Upper lobe of right lung (tissue), 1 donor: ENCODE measurements around the gene HID1. TPM values are rescaled to one million over a fixed set of nuclear protein-coding genes. Genes with fewer than 3 reads are reported as not detected.
A peak's percentile ranks its signal among the peaks of the same experiment; 100 is the strongest.

Experiments used
- ATAC-seq: fragments of 200-7000 bp; cut with Tn5 transposase; one replicate; pipeline ENCODE4 v1.9.1; 2020; ENCODE audit warnings: mild to moderate bottlenecking, moderate library complexity
- DNase-seq: peaks from one replicate; pipeline ENCODE4 v3.0.0-alpha.2; 2020
- H3K27ac ChIP-seq: fragments of 200-600 bp; one replicate; pipeline ENCODE4 v1.8.0; 2022
- H3K27me3 ChIP-seq: fragments of 200-600 bp; one replicate; pipeline ENCODE4 v1.8.0; 2022; ENCODE audit warnings: mild to moderate bottlenecking
- H3K36me3 ChIP-seq: fragments of 200-600 bp; one replicate; pipeline ENCODE4 v1.8.0; 2022
- H3K4me1 ChIP-seq: fragments of 200-600 bp; one replicate; pipeline ENCODE4 v1.8.0; 2022
- H3K4me3 ChIP-seq: fragments of 200-600 bp; one replicate; pipeline ENCODE4 v1.8.0; 2022; ENCODE audit warnings: mild to moderate bottlenecking
- H3K9me3 ChIP-seq: fragments of 200-600 bp; one replicate; pipeline ENCODE4 v1.8.0; 2022
- CTCF ChIP-seq: fragments of 200-600 bp; IDR thresholded peaks from one replicate; pipeline ENCODE4 v1.8.0; 2022; ENCODE audit warnings: antibody characterized with exemption
- intact Hi-C: fragments of 100-400 bp; cut with DNase I; formaldehyde crosslinking; loops from one replicate; pipeline ENCODE4 v1.11.0; 2022
- total RNA-seq: library from RNA; stranded (reverse); fragmentation: NEBNext Ultra II Directional; extraction: Animal tissue kit (Norgen Biotek cat#: 25700); gene quantifications from one replicate; pipeline ENCODE4 v1.2.1, GENCODE V29; 2021
- donor health status: DM: no; HTN: yes; CAD: no; lungs with severe emphysema.

HID1 gene
- total RNA-seq, 1 donor from 2014 or later, result 33.5 TPM

DNA sequence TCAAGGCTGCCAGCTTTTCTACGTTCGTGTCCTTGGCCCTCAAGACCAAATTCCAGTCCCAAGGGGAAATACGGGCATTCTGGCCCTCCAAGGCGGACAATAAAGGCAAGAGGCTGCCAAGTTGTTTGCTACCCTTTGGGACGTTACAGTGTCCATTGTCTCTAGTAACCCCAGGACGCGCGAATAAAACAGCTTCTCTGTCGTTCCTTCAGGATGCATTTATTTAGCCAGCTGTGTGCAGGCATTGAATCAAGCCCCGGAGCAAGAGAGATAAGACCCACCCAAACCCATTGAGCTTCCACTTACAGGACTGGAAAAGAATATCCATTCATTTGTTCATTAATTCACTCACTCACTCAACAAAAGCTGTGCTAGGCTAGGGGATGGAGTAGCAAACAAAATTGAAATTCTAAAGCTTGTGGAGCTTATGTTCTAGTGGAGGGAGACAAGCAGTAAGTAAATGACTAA, 40.6 kb upstream of the HID1 start:
- no peaks in the 10 kb centered on the region for H3K27me3 ChIP-seq

GRCh38 chr17:75012346-75013091, 40.0 kb upstream of the HID1 start, which contains the start of gene MRPL58:
Gene MRPL58 (plus strand): TSS chr17:75012670. CDS start chr17:75012687, 17 bp downstream.
- peak; percentile 62 for TF ChIP-seq CTCF
- H3K9me3 ChIP-seq, result no peaks in the 10 kb centered on the region
- no peaks in the 10 kb centered on the region for H3K27me3 ChIP-seq
- peak within 1 kb of the TSS; percentile 90 for H3K27ac ChIP-seq
- intact Hi-C loops, result loop anchor here (10.0 kb wide), 1 partner anchor 48 kb away; no protein-coding TSS in a partner anchor
- peaks cover 12% of the 10 kb centered on the region for H3K36me3 ChIP-seq
- DNase-seq (peak; percentile 93), ATAC-seq (peak; percentile 98)
- peak within 1 kb of the TSS; percentile 85 for H3K4me3 ChIP-seq
- peaks cover 16% of the 10 kb centered on the region for H3K4me1 ChIP-seq

More for the DNA sequence above, 40.6 kb upstream of the HID1 start:
- no peak for TF ChIP-seq CTCF
- Histone ChIP-seq H3K9me3 (no peaks in the 10 kb centered on the region), H3K36me3 (peaks cover 14% of the 10 kb centered on the region), H3K27ac (peak overlapping the region; percentile 90), H3K4me1 (peaks cover 16% of the 10 kb centered on the region), H3K4me3 (peak overlapping the region; percentile 85)
- intact Hi-C loops, result loop anchor here (10.0 kb wide), 1 partner anchor 48 kb away; no protein-coding TSS in a partner anchor
- DNase-seq (no peak), ATAC-seq (no peak)

DNA sequence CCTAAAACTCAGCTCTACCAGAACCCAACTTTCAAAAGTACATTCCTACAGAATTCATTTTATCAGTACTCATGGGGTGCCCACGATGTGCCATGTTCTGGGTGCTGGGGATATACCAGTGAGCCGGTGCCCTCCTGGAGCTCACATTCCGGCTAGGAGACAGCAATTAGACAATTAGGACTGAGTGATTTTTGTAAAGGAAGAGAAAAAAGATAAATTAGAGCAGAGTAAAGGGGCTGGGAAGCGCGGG, 39.5 kb upstream of the HID1 start:
- DNase-seq (no peak), ATAC-seq (no peak)
- TF ChIP-seq CTCF, result no peak
- intact Hi-C loops, result loop anchor here (10.0 kb wide), 1 partner anchor 47 kb away; no protein-coding TSS in a partner anchor
- H3K27ac ChIP-seq, result peak overlapping the region; percentile 90
- H3K4me1 ChIP-seq, result peaks cover 16% of the 10 kb centered on the region
- peaks cover 8% of the 10 kb centered on the region for H3K36me3 ChIP-seq
- peak overlapping the region; percentile 85 for H3K4me3 ChIP-seq
- H3K9me3 ChIP-seq, result no peaks in the 10 kb centered on the region
- no peaks in the 10 kb centered on the region for H3K27me3 ChIP-seq

DNA sequence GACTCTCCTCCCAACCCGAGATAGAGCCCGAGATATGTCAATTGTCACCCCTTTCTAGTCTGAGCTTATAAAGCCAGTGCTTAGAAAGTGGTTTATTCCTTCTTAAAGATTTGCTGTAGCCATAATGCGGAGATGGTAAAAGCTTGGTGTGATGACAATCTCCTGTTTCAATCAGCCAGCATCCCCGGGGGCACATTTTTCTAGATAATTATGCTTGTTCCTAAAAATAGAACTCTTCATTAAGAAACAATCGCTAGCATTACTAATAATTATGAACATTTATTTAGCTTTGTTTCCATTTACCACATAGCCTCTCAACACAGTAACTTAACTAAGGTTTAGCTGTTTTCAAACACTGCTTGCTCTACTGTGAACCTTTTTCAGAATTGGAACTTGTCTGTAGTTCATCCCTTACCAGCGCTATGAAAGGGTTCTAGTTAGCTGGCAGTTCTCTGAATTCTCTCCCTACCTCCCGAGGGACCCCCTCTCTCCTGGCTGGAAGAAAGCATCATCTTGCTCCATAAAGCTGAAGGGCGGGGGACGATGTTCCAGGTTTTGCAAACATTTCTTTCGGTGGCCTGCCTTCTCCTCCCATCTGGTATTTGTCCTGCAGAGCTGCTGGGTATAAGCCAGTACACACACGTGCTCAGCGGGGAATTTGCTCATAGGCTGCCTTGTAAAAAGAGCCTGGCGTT, 39.0 kb upstream of the HID1 start:
- Histone ChIP-seq H3K27ac (peak overlapping the region; percentile 90), H3K4me3 (peak overlapping the region; percentile 85), H3K4me1 (peaks cover 16% of the 10 kb centered on the region), H3K9me3 (no peaks in the 10 kb centered on the region), H3K27me3 (no peaks in the 10 kb centered on the region), H3K36me3 (peaks cover 3% of the 10 kb centered on the region)
- intact Hi-C loops, result loop anchor here (10.0 kb wide), 1 partner anchor 47 kb away; no protein-coding TSS in a partner anchor
- no peak for TF ChIP-seq CTCF
- ATAC-seq, result peak; percentile 47
- DNase-seq, result no peak

- intact Hi-C loops, result loop anchor here (10.0 kb wide), 1 partner anchor 46 kb away; no protein-coding TSS in a partner anchor
- Histone ChIP-seq H3K4me1 (peaks cover 16% of the 10 kb centered on the region), H3K4me3 (no peak overlapping the region), H3K36me3 (no peaks in the 10 kb centered on the region), H3K27me3 (no peaks in the 10 kb centered on the region), H3K27ac (peak overlapping the region; percentile 90), H3K9me3 (no peaks in the 10 kb centered on the region)
- DNase-seq (no peak), ATAC-seq (no peak)
- TF ChIP-seq CTCF, result no peak
Observed at GRCh38 chr17:75010683-75011400, 38.3 kb upstream of the HID1 start.
